NCI-H748 (cell line): ENCODE measurements around the gene PCDHA2.
"Not testable (repeated sequence)": the region's sequence is repeated elsewhere in the genome, so short reads cannot be mapped to it uniquely, and the experiment has no call there.

Experiments
- DNase-seq: peaks from one replicate; lab custom pipeline; 2025; ENCODE audit not compliant: unreplicated experiment; lab: John Stamatoyannopoulos, UW

Gene PCDHA2

GRCh38 chr5:140794595-140795258 lies at the start of gene PCDHA2:
Gene PCDHA2, plus strand, starts transcription at chr5:140794852.
- peak; percentile 92 for DNase-seq

DNA sequence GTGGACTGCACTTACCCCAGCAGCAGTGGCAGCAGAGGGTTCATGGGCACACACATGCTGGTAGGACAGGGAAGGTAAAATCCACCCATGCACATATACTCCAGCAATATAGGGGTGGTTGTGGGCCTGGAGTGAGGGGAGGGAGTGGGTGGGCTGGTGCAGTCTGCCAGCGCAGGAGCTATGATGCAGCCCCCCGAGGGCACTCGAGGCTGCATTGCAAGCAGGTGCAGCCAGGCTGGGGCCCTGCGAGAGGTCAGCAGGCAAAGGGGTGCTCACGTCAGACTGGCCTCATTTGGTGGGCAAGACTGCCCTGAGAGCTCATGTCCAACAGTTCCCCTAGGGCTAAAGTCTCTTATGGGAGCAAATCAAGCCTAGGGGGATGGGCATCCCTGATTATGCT lies 41.1 kb upstream of the PCDHA2 start:
- DNase-seq, result no peak

- no peak for DNase-seq
Observed at GRCh38 chr5:140764177-140764973, 30.3 kb upstream of the PCDHA2 start.

DNA sequence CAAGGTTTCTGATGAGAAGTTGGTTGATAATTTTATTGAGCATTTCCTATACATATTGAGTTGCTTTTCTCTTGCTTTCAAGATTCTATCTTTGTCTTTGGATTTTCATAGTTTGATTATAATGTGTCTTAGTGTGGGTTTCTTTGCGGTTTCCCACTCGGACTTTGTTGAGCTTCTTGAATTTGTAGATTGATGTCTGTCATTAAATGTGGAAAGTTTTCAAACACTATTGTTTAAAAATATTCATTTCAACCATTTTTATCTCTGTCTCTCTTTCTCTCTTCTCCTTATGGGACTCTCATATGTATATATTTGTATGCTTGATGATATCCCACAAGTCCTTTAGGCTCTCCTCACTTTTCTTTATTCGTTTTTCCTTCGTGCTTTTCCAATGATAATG lies 27.2 kb upstream of the PCDHA2 start:
- DNase-seq, result no peak

DNA sequence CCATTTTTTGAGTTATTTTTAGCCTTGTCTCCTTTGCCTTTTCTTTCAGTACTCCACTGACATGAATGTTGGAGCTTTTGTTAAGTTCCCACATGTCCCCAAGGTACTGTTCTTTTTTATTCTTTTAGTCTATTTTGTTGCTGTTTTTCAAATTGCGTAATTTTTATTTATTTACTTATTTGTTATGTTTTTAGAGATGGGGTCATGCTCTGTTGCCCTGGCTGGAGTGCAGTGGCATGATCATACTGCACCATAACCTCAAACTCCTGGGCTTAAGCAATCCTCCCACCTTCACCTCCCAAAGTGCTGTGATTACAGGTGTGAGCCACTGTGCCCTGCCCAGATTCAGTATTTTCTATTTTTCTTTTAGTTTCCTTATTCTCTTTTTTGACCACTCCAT lies 14.1 kb upstream of the PCDHA2 start:
- no peak for DNase-seq

DNA sequence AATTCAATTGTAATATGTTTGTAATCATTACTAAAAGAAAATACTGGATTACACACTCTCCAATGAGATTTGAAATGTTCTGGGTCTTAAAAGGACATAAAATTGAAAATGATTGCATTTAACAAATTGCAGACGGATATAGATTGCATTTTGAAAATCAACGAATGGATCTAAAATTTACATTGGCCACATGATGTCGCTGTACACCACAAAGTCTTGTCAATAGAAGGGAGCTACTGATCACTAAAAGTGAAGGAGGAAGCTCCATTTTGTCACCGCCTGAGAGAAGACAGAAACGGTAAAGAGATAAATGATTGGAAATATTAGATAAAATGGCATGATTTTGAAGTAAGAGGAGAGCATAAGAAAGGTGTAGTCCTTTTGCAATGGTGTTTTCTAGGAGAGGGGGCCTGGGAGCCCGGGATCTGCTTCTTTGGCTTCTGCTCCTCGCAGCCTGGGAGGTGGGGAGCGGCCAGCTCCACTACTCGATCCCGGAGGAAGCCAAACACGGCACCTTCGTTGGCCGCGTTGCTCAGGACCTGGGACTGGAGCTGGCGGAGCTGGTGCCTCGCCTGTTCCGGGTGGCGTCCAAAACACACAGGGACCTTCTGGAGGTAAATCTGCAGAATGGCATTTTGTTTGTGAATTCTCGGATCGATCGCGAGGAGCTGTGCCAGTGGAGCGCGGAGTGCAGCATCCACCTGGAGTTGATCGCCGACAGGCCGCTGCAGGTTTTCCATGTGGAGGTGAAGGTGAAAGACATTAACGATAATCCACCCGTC lies 8.6 kb upstream of the PCDHA2 start, which contains the start of gene PCDHA1:
TSS of gene PCDHA1 (plus strand) at position 236 of the 782 bp plus-strand sequence.
- peak; percentile 86 for DNase-seq

GRCh38 chr5:140787422-140787821 lies 7.2 kb upstream of the PCDHA2 start:
- not testable (repeated sequence) for DNase-seq

DNA sequence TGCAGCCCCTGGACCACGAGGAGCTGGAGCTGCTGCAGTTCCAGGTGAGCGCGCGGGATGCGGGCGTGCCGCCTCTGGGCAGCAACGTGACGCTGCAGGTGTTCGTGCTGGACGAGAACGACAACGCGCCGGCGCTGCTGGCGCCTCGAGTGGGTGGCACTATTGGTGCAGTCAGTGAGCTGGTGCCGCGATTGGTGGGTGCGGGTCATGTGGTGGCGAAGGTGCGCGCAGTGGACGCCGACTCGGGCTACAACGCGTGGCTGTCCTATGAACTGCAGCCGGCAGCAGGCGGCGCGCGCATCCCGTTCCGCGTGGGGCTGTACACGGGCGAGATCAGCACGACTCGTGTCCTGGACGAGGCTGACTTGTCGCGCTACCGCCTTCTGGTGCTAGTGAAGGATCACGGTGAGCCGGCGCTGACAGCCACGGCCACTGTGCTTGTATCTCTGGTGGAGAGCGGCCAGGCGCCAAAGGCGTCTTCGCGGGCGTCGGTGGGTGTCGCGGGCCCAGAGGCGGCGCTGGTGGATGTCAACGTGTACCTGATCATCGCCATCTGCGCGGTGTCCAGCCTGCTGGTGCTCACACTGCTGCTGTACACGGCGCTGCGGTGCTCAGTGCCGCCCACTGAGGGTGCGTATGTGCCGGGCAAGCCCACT lies 6.7 kb upstream of the PCDHA2 start:
- DNase-seq, result not testable (repeated sequence)

- no peak for DNase-seq
Observed at GRCh38 chr5:140791089-140791488, 3.6 kb upstream of the PCDHA2 start.

DNA sequence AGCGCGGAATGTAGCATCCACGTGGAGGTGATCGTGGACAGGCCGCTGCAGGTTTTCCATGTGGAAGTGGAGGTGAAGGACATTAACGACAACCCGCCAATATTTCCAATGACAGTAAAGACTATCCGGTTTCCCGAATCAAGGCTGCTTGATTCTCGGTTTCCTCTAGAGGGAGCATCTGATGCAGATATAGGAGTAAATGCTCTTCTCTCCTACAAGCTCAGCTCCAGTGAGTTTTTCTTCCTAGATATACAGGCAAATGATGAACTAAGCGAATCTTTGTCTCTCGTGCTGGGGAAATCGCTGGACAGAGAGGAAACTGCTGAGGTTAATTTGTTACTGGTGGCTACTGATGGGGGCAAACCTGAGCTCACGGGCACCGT lies 598 bp downstream of the PCDHA2 start:
- DNase-seq, result peak; percentile 96

- DNase-seq, result not testable (repeated sequence)
Observed at GRCh38 chr5:140796072-140796717, 1.5 kb downstream of the PCDHA2 start.

- DNase-seq, result no peak
Observed at GRCh38 chr5:140796718-140797095, 2.1 kb downstream of the PCDHA2 start.

- DNase-seq, result no peak
Observed at GRCh38 chr5:140800816-140801493, 6.3 kb downstream of the PCDHA2 start, which contains the start of gene PCDHA3. Gene PCDHA3, plus strand, starts transcription at chr5:140801057.

DNA sequence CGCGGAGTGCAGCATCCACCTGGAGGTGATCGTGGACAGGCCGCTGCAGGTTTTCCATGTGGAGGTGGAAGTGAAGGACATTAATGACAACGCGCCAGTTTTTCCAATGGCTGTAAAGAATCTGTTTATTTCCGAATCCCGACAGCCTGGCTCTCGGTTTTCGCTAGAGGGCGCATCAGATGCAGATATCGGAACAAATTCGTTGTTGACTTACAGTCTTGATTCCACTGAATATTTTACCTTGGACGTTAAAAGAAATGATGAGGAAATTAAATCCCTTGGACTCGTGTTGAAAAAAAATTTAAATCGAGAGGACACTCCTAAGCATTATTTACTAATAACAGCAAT lies 6.8 kb downstream of the PCDHA2 start:
- no peak for DNase-seq

DNA sequence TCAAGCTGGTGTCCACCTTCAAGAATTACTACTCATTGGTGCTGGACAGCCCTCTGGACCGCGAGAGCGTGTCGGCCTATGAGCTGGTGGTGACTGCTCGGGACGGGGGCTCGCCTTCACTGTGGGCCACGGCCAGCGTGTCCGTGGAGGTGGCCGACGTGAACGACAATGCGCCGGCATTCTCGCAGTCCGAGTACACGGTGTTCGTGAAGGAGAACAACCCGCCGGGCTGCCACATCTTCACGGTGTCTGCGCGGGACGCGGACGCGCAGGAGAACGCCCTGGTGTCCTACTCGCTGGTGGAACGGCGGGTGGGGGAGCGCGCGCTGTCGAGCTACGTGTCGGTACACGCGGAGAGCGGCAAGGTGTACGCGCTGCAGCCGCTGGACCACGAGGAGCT lies 7.7 kb downstream of the PCDHA2 start:
- DNase-seq, result not testable (repeated sequence)

GRCh38 chr5:140802781-140803271 lies 8.2 kb downstream of the PCDHA2 start:
- no peak for DNase-seq

DNA sequence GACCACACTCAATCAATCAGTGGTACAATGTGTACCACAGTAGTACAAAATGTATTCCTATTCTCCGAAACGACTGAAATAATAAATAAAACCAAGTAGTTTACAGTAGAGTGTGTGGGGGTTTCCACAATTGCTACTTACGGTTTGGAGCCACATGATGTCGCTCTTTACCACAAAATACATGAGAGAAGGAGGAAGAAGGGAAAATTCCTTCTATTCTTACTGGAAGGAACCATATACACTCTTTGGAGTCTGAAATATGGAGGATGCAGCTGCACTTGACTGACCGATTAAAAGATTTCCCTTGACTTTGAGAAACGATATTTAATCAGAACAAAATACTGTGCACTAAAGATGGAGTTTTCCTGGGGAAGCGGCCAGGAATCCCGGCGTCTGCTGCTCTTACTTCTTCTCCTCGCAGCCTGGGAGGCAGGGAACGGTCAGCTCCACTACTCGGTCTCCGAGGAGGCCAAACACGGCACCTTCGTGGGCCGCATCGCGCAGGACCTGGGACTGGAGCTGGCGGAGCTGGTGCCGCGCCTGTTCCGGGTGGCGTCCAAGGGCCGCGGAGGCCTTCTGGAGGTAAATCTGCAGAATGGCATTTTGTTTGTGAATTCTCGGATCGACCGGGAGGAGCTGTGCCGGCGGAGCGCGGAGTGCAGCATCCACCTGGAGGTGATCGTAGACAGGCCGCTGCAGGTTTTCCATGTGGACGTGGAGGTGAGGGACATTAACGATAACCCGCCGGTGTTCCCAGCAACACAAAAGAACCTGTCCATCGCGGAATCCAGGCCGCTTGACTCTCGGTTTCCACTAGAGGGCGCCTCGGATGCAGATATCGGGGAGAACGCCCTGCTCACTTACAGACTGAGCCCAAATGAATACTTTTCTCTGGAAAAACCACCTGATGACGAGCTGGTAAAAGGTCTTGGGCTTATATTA lies 12.5 kb downstream of the PCDHA2 start, which contains the start of gene PCDHA4:
TSS of gene PCDHA4 (plus strand) at position 235 of the 942 bp plus-strand sequence.
- DNase-seq, result peak; percentile 90

GRCh38 chr5:140808241-140808888 lies 13.7 kb downstream of the PCDHA2 start:
- DNase-seq, result not testable (repeated sequence)
